Right atrium auricular region (tissue), 2 donors: ENCODE measurements around the gene POC1B. TPM values are rescaled to one million over a fixed set of nuclear protein-coding genes. Genes with fewer than 3 reads are reported as not detected.

ENCODE experiments used
- DNase-seq: peaks from one replicate; pipeline ENCODE4 v3.0.0-alpha.2; 2019; ENCODE audit warnings: low spot score
- H3K27ac ChIP-seq, 2 donors: fragments of 200-600 bp; sonication (generic); 1 replicate in 1 of 2; 2 replicates in 1 of 2; pipeline ENCODE4 v1.5.1; 2016 to 2019
- H3K27me3 ChIP-seq, 2 donors: fragments of 200-600 bp; sonication (generic); one replicate each; pipeline versions ENCODE4 v1.5.1 to v1.6.0; 2017 to 2019
- H3K36me3 ChIP-seq: fragments of 200-600 bp; sonication (generic); one replicate; pipeline ENCODE4 v1.5.1; 2016
- H3K4me1 ChIP-seq, 2 donors: fragments of 200-600 bp; sonication (generic); one replicate each; pipeline versions ENCODE4 v1.5.1 to v1.6.0; 2017 to 2019
- H3K4me3 ChIP-seq, 2 donors: fragments of 200-600 bp; sonication (generic); 1 replicate in 1 of 2; 2 replicates in 1 of 2; pipeline ENCODE4 v1.5.1; 2017 to 2019; ENCODE audit warnings: mild to moderate bottlenecking in 1 of 2, moderate library complexity in 1 of 2
- H3K9me3 ChIP-seq, 2 donors: fragments of 200-600 bp; sonication (generic); one replicate each; pipeline ENCODE4 v1.5.1; 2019
- total RNA-seq, 2 donors: library from RNA; depleted of rRNA; stranded (reverse); fragments of >200 nt; gene quantifications; one replicate each; pipeline ENCODE4 v1.1.0, GENCODE V29; 2016
- TF ChIP-seq, protein P1 (sequence below), 2 donors: fragments of 200-600 bp; sonication (generic); IDR thresholded peaks; one replicate each; pipeline ENCODE4 v1.5.1; 2019; ENCODE audit warnings: antibody characterized with exemption in 2 of 2

POC1B gene
- 10 to 100 TPM in 1 of 2 donors, 1 to 10 TPM in 1; 9.8 to 10.6 TPM for total RNA-seq

DNA sequence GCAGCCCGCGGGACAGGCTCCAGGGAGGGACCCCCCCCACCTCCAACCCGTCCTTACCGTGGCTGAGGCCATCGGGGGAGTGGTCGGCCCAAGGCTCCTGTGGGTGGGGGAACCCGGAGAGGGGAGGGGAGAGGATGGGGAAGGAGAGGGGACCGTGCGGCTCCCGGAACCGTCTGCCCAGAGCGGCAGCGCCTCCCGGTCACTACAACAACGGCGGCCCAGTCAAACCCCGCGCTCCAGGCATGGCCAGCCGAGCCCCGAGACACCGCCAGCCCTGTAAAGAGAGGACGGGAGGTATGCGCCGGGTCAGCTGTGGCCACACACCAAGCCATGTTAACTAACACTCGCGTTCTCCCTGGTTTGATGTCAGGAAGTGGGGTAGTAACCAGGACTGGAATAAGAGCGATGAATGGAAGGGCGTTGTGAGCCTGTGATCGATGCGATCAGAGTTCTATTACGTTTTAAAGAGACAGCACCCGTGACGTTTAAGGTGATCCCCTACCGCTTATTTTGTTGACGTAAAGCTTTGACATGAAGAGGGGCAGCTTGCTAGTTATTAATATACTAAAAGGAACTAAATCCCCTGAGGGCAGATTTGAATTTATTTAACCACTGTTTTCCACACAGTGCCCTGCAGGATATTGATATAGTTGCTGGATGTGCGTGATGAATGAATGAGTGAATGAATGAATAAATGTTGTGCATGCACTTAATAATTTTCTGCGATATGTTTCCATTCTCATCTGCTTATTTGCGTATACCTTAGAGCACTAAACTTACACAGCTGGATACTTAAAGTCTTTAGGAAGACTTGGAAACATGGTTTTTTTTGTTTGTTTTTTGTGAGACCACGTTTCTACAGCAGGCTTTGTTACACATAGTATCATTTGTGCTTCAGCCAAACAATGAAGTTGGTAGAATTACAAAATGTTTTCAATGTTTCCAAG lies at the start of gene POC1B:
Gene POC1B, minus strand, starts transcription at position 224 of the 947 bp plus-strand sequence. Its CDS starts 152 bp downstream, at position 72.
- Histone ChIP-seq H3K27me3 (no peaks in the 10 kb centered on the region), H3K4me1 (peaks cover 0 to 39% of the 10 kb centered on the region in 2 donors), H3K27ac (peak within 1 kb of the TSS; percentile 91 to 94)

DNA sequence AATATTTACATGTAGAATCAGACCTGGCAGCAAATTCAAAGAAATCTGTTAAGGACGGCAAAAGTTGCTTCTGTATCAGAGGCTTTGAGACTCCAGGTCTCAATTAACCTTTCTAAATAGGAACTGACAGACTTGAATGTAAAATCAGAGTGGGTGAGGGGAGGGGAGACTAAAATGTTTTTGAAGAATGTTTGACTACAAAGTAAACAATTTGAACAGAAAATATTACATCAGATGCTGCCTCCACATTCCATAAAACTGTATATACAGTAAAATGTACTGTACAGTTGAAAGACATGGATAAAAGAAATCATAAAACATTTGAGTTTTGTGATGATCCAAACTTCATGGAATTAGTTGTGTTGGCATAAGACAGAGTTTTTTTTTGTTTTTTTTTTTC lies 49.5 kb upstream of the POC1B start:
- Histone ChIP-seq H3K27ac (no peak overlapping the region), H3K4me3 (no peak overlapping the region), H3K27me3 (no peaks in the 10 kb centered on the region), H3K9me3 (no peaks in the 10 kb centered on the region), H3K4me1 (no peaks in the 10 kb centered on the region), H3K36me3 (no peaks in the 10 kb centered on the region)
- TF ChIP-seq, protein P1, sequence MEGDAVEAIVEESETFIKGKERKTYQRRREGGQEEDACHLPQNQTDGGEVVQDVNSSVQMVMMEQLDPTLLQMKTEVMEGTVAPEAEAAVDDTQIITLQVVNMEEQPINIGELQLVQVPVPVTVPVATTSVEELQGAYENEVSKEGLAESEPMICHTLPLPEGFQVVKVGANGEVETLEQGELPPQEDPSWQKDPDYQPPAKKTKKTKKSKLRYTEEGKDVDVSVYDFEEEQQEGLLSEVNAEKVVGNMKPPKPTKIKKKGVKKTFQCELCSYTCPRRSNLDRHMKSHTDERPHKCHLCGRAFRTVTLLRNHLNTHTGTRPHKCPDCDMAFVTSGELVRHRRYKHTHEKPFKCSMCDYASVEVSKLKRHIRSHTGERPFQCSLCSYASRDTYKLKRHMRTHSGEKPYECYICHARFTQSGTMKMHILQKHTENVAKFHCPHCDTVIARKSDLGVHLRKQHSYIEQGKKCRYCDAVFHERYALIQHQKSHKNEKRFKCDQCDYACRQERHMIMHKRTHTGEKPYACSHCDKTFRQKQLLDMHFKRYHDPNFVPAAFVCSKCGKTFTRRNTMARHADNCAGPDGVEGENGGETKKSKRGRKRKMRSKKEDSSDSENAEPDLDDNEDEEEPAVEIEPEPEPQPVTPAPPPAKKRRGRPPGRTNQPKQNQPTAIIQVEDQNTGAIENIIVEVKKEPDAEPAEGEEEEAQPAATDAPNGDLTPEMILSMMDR (IDR thresholded peaks at IDR 0.05), result no peak
- DNase-seq, result no peak

More for the DNA sequence above, at the start of gene POC1B:
- Histone ChIP-seq H3K9me3 (no peaks in the 10 kb centered on the region), H3K36me3 (no peaks in the 10 kb centered on the region), H3K4me3 (peak within 1 kb of the TSS; percentile 74 to 78)
- TF ChIP-seq, protein P1 (IDR thresholded peaks at IDR 0.05), result no peak
- peak; percentile 82 for DNase-seq

DNA sequence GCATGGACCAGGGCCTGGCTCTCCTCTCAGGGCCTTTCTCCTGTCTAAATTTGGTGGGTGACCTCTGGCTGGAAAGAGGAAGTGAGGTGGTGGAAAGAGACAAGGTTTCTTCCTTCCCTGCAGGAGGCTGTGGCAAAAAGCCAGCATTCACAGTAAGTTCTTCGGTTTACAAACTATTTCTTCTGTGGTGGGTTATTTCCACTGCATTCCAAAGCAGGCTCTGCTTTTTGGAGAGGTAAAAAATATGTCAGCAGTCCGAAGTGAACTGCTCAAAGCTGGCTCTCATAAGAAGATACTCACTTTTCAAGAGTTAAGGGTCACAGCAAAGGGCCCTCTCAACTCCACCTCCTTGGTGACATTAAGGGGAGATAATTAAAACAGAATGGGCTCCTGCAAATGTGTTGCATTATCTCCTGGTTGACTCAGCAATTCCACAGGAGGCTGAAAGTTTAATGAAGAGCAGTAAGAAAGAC lies 48.9 kb upstream of the POC1B start:
- Histone ChIP-seq H3K27me3 (no peaks in the 10 kb centered on the region), H3K36me3 (no peaks in the 10 kb centered on the region), H3K27ac (no peak overlapping the region), H3K9me3 (no peaks in the 10 kb centered on the region), H3K4me1 (no peaks in the 10 kb centered on the region), H3K4me3 (no peak overlapping the region)
- DNase-seq, result no peak
- TF ChIP-seq, protein P1 (IDR thresholded peaks at IDR 0.05), result no peak

DNA sequence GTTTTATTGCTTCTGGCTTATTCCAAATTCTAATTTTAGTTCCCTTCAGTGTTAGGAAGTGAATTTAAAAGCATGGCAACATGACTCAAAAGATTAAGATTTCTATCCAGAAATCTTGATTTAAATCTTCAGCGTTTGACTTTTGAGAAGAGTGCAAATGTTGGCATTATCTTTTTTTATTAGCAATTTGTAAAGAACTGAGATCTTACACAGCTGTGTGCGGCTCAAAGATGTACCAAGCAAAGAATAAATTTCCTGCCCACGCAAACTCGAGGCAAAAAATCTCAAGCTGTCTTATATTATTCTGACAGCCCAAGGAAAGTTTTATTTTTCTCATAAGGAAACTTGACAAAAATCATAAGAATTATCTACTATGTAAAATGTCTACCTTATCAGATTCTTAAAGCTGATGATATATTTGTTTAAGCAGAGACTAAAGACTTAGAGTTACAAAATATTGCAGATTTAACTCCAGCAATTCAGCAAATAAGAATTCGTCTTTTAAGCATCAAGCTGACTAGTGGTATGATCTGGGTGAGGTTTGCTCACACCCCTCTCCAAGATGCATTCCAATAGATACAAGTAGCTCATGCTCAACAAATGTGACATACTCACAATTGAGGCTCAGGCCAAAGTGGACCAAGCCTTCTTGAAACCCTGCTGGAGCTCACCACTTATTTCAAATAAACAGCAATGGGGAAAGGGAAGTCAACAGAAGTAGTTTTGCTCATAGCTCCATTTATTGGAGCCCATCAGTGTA lies 47.4 kb upstream of the POC1B start:
- H3K27me3 ChIP-seq, result no peaks in the 10 kb centered on the region
- no peaks in the 10 kb centered on the region for H3K4me1 ChIP-seq
- TF ChIP-seq, protein P1 (IDR thresholded peaks at IDR 0.05), result no peak
- no peak overlapping the region for H3K4me3 ChIP-seq
- no peak overlapping the region for H3K27ac ChIP-seq
- no peak for DNase-seq
- H3K9me3 ChIP-seq, result no peaks in the 10 kb centered on the region
- H3K36me3 ChIP-seq, result no peaks in the 10 kb centered on the region

DNA sequence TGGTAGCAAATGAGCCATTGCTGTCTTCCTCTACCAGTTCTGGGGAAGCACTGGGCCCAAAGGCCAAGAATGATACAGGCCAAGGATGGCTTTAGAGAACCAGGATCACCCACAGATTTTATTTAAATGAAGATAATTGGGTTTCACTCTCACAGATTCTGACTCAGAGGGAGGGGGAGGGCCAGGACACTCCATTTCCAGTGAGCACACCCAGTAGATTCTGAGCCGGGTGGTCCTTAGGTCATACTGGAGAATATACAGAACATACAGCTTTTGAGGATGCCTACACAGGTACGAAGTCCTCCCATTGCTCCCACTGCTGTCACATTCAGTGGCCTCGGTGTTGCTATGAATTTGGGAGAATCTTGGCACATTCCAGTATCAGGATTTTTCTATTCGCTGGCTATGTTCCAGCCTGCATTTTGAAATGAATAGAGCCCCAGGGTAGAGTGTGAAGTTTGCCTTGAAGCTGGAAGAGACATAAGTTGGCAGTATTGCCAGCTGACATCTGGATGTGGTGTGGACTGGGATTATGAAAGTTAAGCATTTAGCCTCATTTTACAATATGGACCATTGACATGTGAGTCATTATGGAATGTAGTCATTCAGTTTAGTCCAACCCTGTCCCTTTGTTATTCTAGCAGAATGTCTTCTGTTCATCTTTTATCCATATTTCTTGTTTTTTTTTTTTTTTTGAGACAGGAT lies 45.8 kb upstream of the POC1B start:
- Histone ChIP-seq H3K27me3 (no peaks in the 10 kb centered on the region), H3K36me3 (no peaks in the 10 kb centered on the region), H3K4me1 (no peaks in the 10 kb centered on the region), H3K4me3 (no peak overlapping the region), H3K27ac (no peak overlapping the region), H3K9me3 (no peaks in the 10 kb centered on the region)
- DNase-seq, result no peak
- TF ChIP-seq, protein P1 (IDR thresholded peaks at IDR 0.05), result no peak
